Astrocyte (in vitro differentiated cells and primary cell): Measurements from ENCODE around the gene CDC42EP3. TPM values are rescaled to one million over a fixed set of nuclear protein-coding genes. Genes with fewer than 3 reads are reported as not detected.

Experiments
- DNase-seq: peaks from one replicate; pipeline ENCODE4 v3.0.0-alpha.2; 2010; ENCODE audit warnings: low read depth
- FAIRE-seq: peaks from 2 replicates; lab custom pipeline; 2011; peaks lifted over from hg19 to GRCh38; lab: Jason Lieb, UNC
- H2AFZ ChIP-seq: 2 replicates; pipeline ENCODE4 v1.6.0; 2012; ENCODE audit warnings: low read depth, low read length, inconsistent platforms
- H3K27ac ChIP-seq: 2 replicates; pipeline ENCODE4 v1.5.1; 2011; ENCODE audit warnings: low read depth, low read length, inconsistent platforms
- H3K27me3 ChIP-seq: 2 replicates; pipeline ENCODE4 v1.6.0; 2011; ENCODE audit warnings: low read length, inconsistent platforms; ENCODE audit not compliant: insufficient read depth
- H3K36me3 ChIP-seq: 2 replicates; pipeline ENCODE4 v1.5.1; 2011; ENCODE audit warnings: low read length, inconsistent platforms; ENCODE audit not compliant: insufficient read depth
- H3K4me1 ChIP-seq: 2 replicates; pipeline ENCODE4 v1.5.1; 2011; ENCODE audit warnings: low read length, inconsistent platforms; ENCODE audit not compliant: insufficient read depth
- H3K4me2 ChIP-seq: 2 replicates; pipeline ENCODE4 v1.6.0; 2012; ENCODE audit warnings: low read length, inconsistent platforms
- H3K4me3 ChIP-seq: 2 replicates; pipeline ENCODE4 v1.5.1; 2011; ENCODE audit warnings: low read depth, mild to moderate bottlenecking, low read length, inconsistent platforms; ENCODE audit not compliant: insufficient read depth
- H3K79me2 ChIP-seq: 2 replicates; pipeline ENCODE4 v1.6.0; 2012; ENCODE audit warnings: mild to moderate bottlenecking, low read length, inconsistent platforms; ENCODE audit not compliant: insufficient read depth
- H3K9ac ChIP-seq: 2 replicates; pipeline ENCODE4 v1.6.0; 2012; ENCODE audit warnings: mild to moderate bottlenecking, low read length, inconsistent platforms
- H3K9me3 ChIP-seq: 2 replicates; pipeline ENCODE4 v1.5.1; 2012; ENCODE audit warnings: low read depth, mild to moderate bottlenecking, low read length, inconsistent platforms; ENCODE audit not compliant: insufficient read depth
- H4K20me1 ChIP-seq: 2 replicates; pipeline ENCODE4 v1.6.0; 2012; ENCODE audit warnings: low read length, inconsistent platforms; ENCODE audit not compliant: insufficient read depth
- H3K27ac Mint-ChIP-seq: one replicate; pipeline ENCODE4 v1.8.0; 2021; ENCODE audit warnings: mild to moderate bottlenecking, mixed read lengths; ENCODE audit not compliant: unreplicated experiment
- H3K27me3 Mint-ChIP-seq: one replicate; pipeline ENCODE4 v1.8.0; 2021; ENCODE audit warnings: low read depth, mixed read lengths; ENCODE audit not compliant: unreplicated experiment
- H3K36me3 Mint-ChIP-seq: one replicate; pipeline ENCODE4 v1.8.0; 2021; ENCODE audit warnings: low read depth, mixed read lengths; ENCODE audit not compliant: unreplicated experiment
- H3K4me1 Mint-ChIP-seq: one replicate; pipeline ENCODE4 v1.8.0; 2021; ENCODE audit warnings: low read depth, mixed read lengths; ENCODE audit not compliant: unreplicated experiment
- H3K4me3 Mint-ChIP-seq: one replicate; pipeline ENCODE4 v1.8.0; 2021; ENCODE audit warnings: mild to moderate bottlenecking, moderate library complexity, mixed read lengths; ENCODE audit not compliant: unreplicated experiment
- H3K9me3 Mint-ChIP-seq: one replicate; pipeline ENCODE4 v1.8.0; 2021; ENCODE audit warnings: mild to moderate bottlenecking, mixed read lengths; ENCODE audit not compliant: unreplicated experiment
- CTCF ChIP-seq: IDR thresholded peaks from 2 replicates; pipeline ENCODE4 v1.5.1; 2011; ENCODE audit warnings: low read depth, mild to moderate bottlenecking, inconsistent platforms, low read length, moderate library complexity; ENCODE audit not compliant: insufficient read depth
- EZH2 ChIP-seq: IDR thresholded peaks from 2 replicates; pipeline ENCODE4 v1.6.1; 2012; ENCODE audit warnings: mild to moderate bottlenecking, low read length, inconsistent platforms; ENCODE audit not compliant: insufficient read depth
- total RNA-seq: library from RNA; stranded (reverse); gene quantifications from 2 replicates; pipeline ENCODE4 v1.2.1, GENCODE V29; 2021

Gene CDC42EP3
- total RNA-seq, 1 donor from 2014 or later = 94.3 TPM

GRCh38 chr2:37617119-37617892 is 54.1 kb downstream of the CDC42EP3 start:
- H3K4me2 ChIP-seq = no peak overlapping the region
- DNase-seq (no peak), FAIRE-seq (no peak)
- Mint-ChIP-seq H3K4me1 (peaks cover 15% of the 10 kb centered on the region), H3K27ac (no peak overlapping the region), H3K4me3 (no peak overlapping the region), H3K9me3 (no peaks in the 10 kb centered on the region), H3K27me3 (no peaks in the 10 kb centered on the region), H3K36me3 (no peaks in the 10 kb centered on the region)
- no peak for TF ChIP-seq EZH2
- no peak for TF ChIP-seq CTCF
- no peaks in the 10 kb centered on the region for H3K79me2 ChIP-seq
- H2AFZ ChIP-seq = no peak overlapping the region
- H3K4me3 ChIP-seq = no peak overlapping the region
- no peaks in the 10 kb centered on the region for H3K27me3 ChIP-seq
- H4K20me1 ChIP-seq = no peaks in the 10 kb centered on the region
- no peaks in the 10 kb centered on the region for H3K9me3 ChIP-seq
- H3K27ac ChIP-seq = no peak overlapping the region
- no peak overlapping the region for H3K9ac ChIP-seq
- H3K36me3 ChIP-seq = no peaks in the 10 kb centered on the region
- H3K4me1 ChIP-seq = peaks cover 10% of the 10 kb centered on the region

GRCh38 chr2:37616677-37617005 is 54.8 kb downstream of the CDC42EP3 start:
- no peak overlapping the region for H2AFZ ChIP-seq
- H3K9ac ChIP-seq = no peak overlapping the region
- TF ChIP-seq EZH2 (no peak), CTCF (no peak)
- no peaks in the 10 kb centered on the region for H3K27me3 ChIP-seq
- Mint-ChIP-seq H3K27ac (no peak overlapping the region), H3K4me3 (no peak overlapping the region), H3K4me1 (peaks cover 15% of the 10 kb centered on the region), H3K9me3 (no peaks in the 10 kb centered on the region), H3K36me3 (no peaks in the 10 kb centered on the region), H3K27me3 (no peaks in the 10 kb centered on the region)
- no peak overlapping the region for H3K4me3 ChIP-seq
- no peak overlapping the region for H3K4me2 ChIP-seq
- no peak overlapping the region for H3K27ac ChIP-seq
- no peaks in the 10 kb centered on the region for H3K36me3 ChIP-seq
- no peaks in the 10 kb centered on the region for H3K79me2 ChIP-seq
- H4K20me1 ChIP-seq = no peaks in the 10 kb centered on the region
- FAIRE-seq = no peak
- no peaks in the 10 kb centered on the region for H3K9me3 ChIP-seq
- peaks cover 10% of the 10 kb centered on the region for H3K4me1 ChIP-seq
- DNase-seq = peak; percentile 89
